ENCODE data around the gene MDN1. TPM values are rescaled to one million over a fixed set of nuclear protein-coding genes. Genes with fewer than 3 reads are reported as not detected.

MDN1 gene
- total RNA-seq, 2 experiments from 2014 or later: 40.3 to 40.4 TPM

DNA sequence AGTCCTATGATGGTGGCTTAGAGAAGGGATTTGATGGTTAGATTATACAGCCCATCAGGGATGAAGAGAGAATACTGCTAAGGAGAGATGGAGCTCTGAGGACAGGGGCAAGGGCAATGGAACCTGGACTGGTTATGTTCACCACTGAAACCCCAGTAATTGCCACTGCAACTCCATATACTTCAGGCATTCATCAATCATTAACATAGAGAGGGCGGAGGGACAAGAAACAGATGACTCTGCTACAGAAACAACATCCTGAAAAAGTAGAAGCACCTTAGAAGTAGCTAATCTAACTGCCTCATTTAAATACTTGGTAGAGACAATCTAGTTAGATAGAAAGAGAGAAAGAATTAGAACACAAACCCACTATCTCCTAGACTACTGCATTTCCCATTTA, 89.8 kb downstream of the MDN1 start:
- TF ChIP-seq, protein P1, sequence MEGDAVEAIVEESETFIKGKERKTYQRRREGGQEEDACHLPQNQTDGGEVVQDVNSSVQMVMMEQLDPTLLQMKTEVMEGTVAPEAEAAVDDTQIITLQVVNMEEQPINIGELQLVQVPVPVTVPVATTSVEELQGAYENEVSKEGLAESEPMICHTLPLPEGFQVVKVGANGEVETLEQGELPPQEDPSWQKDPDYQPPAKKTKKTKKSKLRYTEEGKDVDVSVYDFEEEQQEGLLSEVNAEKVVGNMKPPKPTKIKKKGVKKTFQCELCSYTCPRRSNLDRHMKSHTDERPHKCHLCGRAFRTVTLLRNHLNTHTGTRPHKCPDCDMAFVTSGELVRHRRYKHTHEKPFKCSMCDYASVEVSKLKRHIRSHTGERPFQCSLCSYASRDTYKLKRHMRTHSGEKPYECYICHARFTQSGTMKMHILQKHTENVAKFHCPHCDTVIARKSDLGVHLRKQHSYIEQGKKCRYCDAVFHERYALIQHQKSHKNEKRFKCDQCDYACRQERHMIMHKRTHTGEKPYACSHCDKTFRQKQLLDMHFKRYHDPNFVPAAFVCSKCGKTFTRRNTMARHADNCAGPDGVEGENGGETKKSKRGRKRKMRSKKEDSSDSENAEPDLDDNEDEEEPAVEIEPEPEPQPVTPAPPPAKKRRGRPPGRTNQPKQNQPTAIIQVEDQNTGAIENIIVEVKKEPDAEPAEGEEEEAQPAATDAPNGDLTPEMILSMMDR (IDR thresholded peaks at IDR 0.05): no peak
- peaks cover 71% of the 10 kb centered on the region for H3K36me3 ChIP-seq (ENCODE audit: insufficient read depth, low read length)
- Mint-ChIP-seq H3K4me1 (ENCODE audit: low read depth) (no peaks in the 10 kb centered on the region), H3K4me3 (no peak overlapping the region), H3K27ac (no peak overlapping the region), H3K36me3 (ENCODE audit: low read depth) (peaks cover 91% of the 10 kb centered on the region), H3K27me3 (no peaks in the 10 kb centered on the region), H3K9me3 (no peaks in the 10 kb centered on the region)
- H3K9me3 ChIP-seq (ENCODE audit: control insufficient read depth in 1 of 2, insufficient read depth in 1 of 2, low read length in 2 of 2): no peaks in the 10 kb centered on the region
- no peaks in the 10 kb centered on the region for H3K4me1 ChIP-seq (ENCODE audit: insufficient read depth, low read length)
- H3K27ac ChIP-seq (ENCODE audit: low read depth in 1 of 2, low read length in 2 of 2): no peak overlapping the region
- H3K4me3 ChIP-seq (ENCODE audit: low read length): no peak overlapping the region
- ChIA-PET POLR2A (no interaction called here), CTCF (no interaction called here)
- ATAC-seq (ENCODE audit: poor library complexity) (no peak), DNase-seq (no peak)
- no peaks in the 10 kb centered on the region for H3K27me3 ChIP-seq (ENCODE audit: control insufficient read depth in 1 of 2, insufficient read depth in 2 of 2, low read length in 2 of 2)
- intact Hi-C loops (cut with DNase I, micrococcal nuclease): no loop called here

DNA sequence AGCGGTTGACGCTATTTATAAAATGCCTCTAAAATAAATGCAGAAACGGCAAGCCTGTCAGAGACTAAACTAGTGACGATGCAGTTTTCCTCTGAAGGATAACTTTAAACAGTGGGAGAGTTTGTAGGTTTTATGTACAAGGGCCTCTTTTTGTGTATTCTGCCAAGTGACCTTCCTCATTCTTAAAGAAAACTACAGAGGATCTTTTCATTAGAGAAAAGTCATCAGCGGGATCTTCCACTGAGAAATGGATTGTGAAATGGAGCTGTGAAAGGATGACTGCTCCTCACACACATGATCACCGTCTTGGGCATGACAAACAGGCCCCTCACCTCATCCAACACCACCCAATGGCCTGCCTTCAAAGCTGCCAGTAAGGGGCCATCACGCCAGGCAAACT, 92.1 kb downstream of the MDN1 start:
- H3K36me3 Mint-ChIP-seq (ENCODE audit: low read depth): peaks cover 94% of the 10 kb centered on the region
- CTCF ChIA-PET: no interaction called here

DNA sequence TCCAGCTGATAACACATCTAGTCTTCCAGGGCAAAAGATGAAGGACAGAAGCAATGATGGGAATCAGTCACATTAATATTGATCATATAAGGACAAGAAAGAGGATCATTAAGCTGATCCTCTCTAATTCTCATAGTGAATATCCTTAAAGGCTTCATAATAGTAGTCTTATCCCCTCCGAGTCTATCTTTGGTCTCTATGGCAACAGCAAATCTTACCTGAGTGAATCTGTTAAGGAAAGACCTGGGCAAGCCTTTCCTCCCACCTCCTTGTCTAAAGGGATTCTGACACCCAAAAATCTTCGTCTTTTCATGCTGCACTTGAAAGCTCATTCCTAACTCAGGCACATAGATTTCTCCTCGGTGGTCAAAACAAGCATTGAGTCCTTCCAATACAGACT, 94.6 kb downstream of the MDN1 start:
- ChIA-PET CTCF (interaction anchor here (0.7 kb wide), 1 partner anchor 46 kb away, joined by 3 read pairs; no protein-coding TSS in a partner anchor), POLR2A (interaction anchor here (1.5 kb wide), 1 partner anchor 87 kb away, joined by 4 read pairs; the partner anchor contains the start of gene LYRM2)
- peaks cover 93% of the 10 kb centered on the region for H3K36me3 Mint-ChIP-seq (ENCODE audit: low read depth)
- DNase-seq (no peak), ATAC-seq (ENCODE audit: poor library complexity) (no peak)
- intact Hi-C loops (cut with DNase I, micrococcal nuclease): no loop called here
- no peaks in the 10 kb centered on the region for H3K9me3 Mint-ChIP-seq
- H3K4me3 ChIP-seq (ENCODE audit: low read length): no peak overlapping the region
- no peak overlapping the region for H3K4me3 Mint-ChIP-seq
- H3K27me3 ChIP-seq (ENCODE audit: control insufficient read depth in 1 of 2, insufficient read depth in 2 of 2, low read length in 2 of 2): no peaks in the 10 kb centered on the region
- H3K27ac Mint-ChIP-seq: no peak overlapping the region
- TF ChIP-seq, protein P1 (IDR thresholded peaks at IDR 0.05): no peak
- no peaks in the 10 kb centered on the region for H3K4me1 ChIP-seq (ENCODE audit: insufficient read depth, low read length)
- peaks cover 77% of the 10 kb centered on the region for H3K36me3 ChIP-seq (ENCODE audit: insufficient read depth, low read length)
- H3K27me3 Mint-ChIP-seq: no peaks in the 10 kb centered on the region
- H3K9me3 ChIP-seq (ENCODE audit: control insufficient read depth in 1 of 2, insufficient read depth in 1 of 2, low read length in 2 of 2): no peaks in the 10 kb centered on the region
- H3K4me1 Mint-ChIP-seq (ENCODE audit: low read depth): no peaks in the 10 kb centered on the region
- no peak overlapping the region for H3K27ac ChIP-seq (ENCODE audit: low read depth in 1 of 2, low read length in 2 of 2)

More for the DNA sequence above, 92.1 kb downstream of the MDN1 start:
- Mint-ChIP-seq H3K4me3 (no peak overlapping the region), H3K27me3 (no peaks in the 10 kb centered on the region), H3K4me1 (ENCODE audit: low read depth) (no peaks in the 10 kb centered on the region), H3K27ac (no peak overlapping the region), H3K9me3 (no peaks in the 10 kb centered on the region)
- H3K9me3 ChIP-seq (ENCODE audit: control insufficient read depth in 1 of 2, insufficient read depth in 1 of 2, low read length in 2 of 2): no peaks in the 10 kb centered on the region
- ATAC-seq (ENCODE audit: poor library complexity) (no peak), DNase-seq (no peak)
- no peaks in the 10 kb centered on the region for H3K27me3 ChIP-seq (ENCODE audit: control insufficient read depth in 1 of 2, insufficient read depth in 2 of 2, low read length in 2 of 2)
- no peak overlapping the region for H3K27ac ChIP-seq (ENCODE audit: low read depth in 1 of 2, low read length in 2 of 2)
- no peaks in the 10 kb centered on the region for H3K4me1 ChIP-seq (ENCODE audit: insufficient read depth, low read length)
- H3K4me3 ChIP-seq (ENCODE audit: low read length): no peak overlapping the region
- TF ChIP-seq, protein P1 (IDR thresholded peaks at IDR 0.05): no peak
- H3K36me3 ChIP-seq (ENCODE audit: insufficient read depth, low read length): peaks cover 76% of the 10 kb centered on the region
- intact Hi-C loops (cut with DNase I, micrococcal nuclease): no loop called here
- POLR2A ChIA-PET: interaction anchor here (0.7 kb wide), 1 partner anchor 10 kb away, joined by 3 read pairs; no protein-coding TSS in a partner anchor

Measured in CD4-positive, alpha-beta T cell (primary cell).